Ovary (tissue), 9 donors: ENCODE data around the gene CD164L2. TPM values are rescaled to one million over a fixed set of nuclear protein-coding genes. Genes with fewer than 3 reads are reported as not detected.
"Not testable (repeated sequence)": the region's sequence is repeated elsewhere in the genome, so short reads cannot be mapped to it uniquely, and the experiment has no call there.

Experiments used
- DNase-seq, 5 donors: peaks; one replicate each; pipeline ENCODE4 v3.0.0-alpha.2; 2019 to 2020
- H3K27ac ChIP-seq, 2 donors: fragments of 200-600 bp; one replicate each; pipeline versions ENCODE4 v1.5.1 to v1.8.0; 2019 to 2022
- H3K27me3 ChIP-seq: fragments of 200-600 bp; one replicate; pipeline ENCODE4 v1.8.0; 2022
- H3K36me3 ChIP-seq: fragments of 200-600 bp; sonication (generic); one replicate; pipeline ENCODE4 v1.5.1; 2019
- H3K4me1 ChIP-seq: one replicate; pipeline ENCODE4 v1.8.1; 2013; ENCODE audit warnings: mild to moderate bottlenecking, moderate library complexity; ENCODE audit not compliant: insufficient read depth
- H3K4me3 ChIP-seq: fragments of 200-600 bp; sonication (generic); one replicate; pipeline ENCODE4 v1.5.1; 2017
- H3K9me3 ChIP-seq, 2 donors: fragments of 200-600 bp in 1 of 2; sonication (generic) in 1 of 2; one replicate each; pipeline versions ENCODE4 v1.5.1 to v1.8.1; 2013 to 2019; ENCODE audit warnings: mild to moderate bottlenecking in 1 of 2, moderate library complexity in 1 of 2
- EP300 ChIP-seq: sonication (generic); formaldehyde crosslinking; IDR thresholded peaks from one replicate; pipeline ENCODE4 v1.6.1; 2017; ENCODE audit warnings: antibody characterized with exemption
- POLR2A ChIP-seq: fragments of 450-650 bp; IDR thresholded peaks from one replicate; pipeline ENCODE4 v1.6.1; 2017; ENCODE audit warnings: antibody characterized with exemption, mild to moderate bottlenecking, moderate library complexity
- WGBS, 3 donors: extraction: QIAGEN DNeasy Blood & Tissue Kit in 1 of 3; methylation state at CpG; one replicate each; pipeline versions ENCODE4 v1.1.5 to v1.1.7; 2013 to 2017; 5-methylcytosine and 5-hydroxymethylcytosine counted together
- intact Hi-C, 4 donors: fragments of 100-400 bp; cut with DNase I; formaldehyde crosslinking; loops; one replicate each; pipeline versions ENCODE4 v1.11.0 to v1.15.1; 2022 to 2023
- polyA plus RNA-seq, 2 donors: library from polyadenylated mRNA; stranded (reverse); fragments of 200-250 nt in 1 of 2; fragments of 350-450 nt in 1 of 2; fragmentation: Illumina TruSeq in 1 of 2; extraction: RNeasy Lipid Tissue Mini Kit (QIAGEN cat#74804) in 1 of 2; gene quantifications; one replicate each; pipeline ENCODE4 v1.2.3, GENCODE V29; 2013 to 2014
- total RNA-seq, 7 donors: library from RNA; depleted of rRNA in 2 of 7; stranded (reverse); fragments of >200 nt in 2 of 7; fragmentation: NEBNext Ultra II Directional in 3 of 7; extraction: Animal tissue kit (Norgen Biotek cat#: 25700) in 3 of 7; gene quantifications; one replicate each; pipeline versions ENCODE4 v1.1.0 to v1.2.4, GENCODE V29; 2016 to 2023
- TF ChIP-seq, protein P1 (sequence below), 3 donors: fragments of 450-650 bp in 2 of 3; fragments of 200-600 bp in 1 of 3; IDR thresholded peaks; one replicate each; pipeline versions ENCODE4 v1.5.1 to v1.8.0; 2016 to 2022; ENCODE audit warnings: antibody characterized with exemption in 3 of 3, mild to moderate bottlenecking in 1 of 3
- donor health status: DM: no; HTN: no; CAD: no; lungs with moderate emphysema.
- donor health status: DM: no; HTN: no; CAD: no.
- donor health status: Bipolar disorder and iron deficiency.
- donor health status: DM: yes; HTN: yes; CAD: no.
- donor health status: DM: no; HTN: no; CAD: no.
- donor health status: DM: yes; HTN: yes; CAD: no.

Gene CD164L2
- total and polyA plus RNA-seq, 9 donors, result 0.06 to 15.5 (median 0.86) TPM; not detected in 3

DNA sequence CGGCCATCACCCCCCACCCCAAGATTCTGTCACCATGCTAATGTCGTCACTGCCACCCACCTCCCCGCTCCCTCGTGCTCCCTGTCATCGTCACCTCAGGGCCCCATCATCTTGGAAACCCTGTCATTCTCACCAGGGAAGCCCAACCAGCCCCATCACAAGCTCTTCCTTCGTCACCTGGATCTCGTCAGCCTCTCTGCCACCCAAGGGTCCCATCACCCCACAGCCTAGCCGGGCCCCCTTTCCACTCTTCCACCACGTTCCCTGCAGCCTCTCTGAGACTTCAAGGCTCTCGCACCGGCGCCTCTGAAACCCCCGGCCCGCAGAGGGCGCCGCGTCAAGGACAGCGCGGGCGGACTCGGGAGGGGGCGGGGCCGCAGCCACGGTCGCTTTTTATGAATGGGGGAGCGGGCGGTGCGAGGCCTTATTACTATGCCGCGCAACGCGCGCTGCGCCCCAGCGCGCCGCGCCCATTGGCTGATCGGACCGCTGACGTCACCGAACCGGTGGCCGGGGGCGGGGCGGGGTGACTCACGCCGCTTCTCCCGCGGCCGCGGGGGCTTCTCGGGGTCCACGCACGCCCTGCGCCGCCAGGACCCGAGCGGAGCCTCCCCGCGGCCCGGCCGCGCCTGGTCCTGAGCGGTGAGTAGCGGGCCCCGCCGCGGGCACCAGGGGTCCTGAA is 9.1 kb upstream of the CD164L2 start, which contains the start of gene GPR3:
Gene GPR3, plus strand, starts transcription at position 527 of the 682 bp plus-strand sequence. CDS start 1,177 bp downstream, outside the sequence.
- intact Hi-C loops, result loop anchor here (5.0 to 10.0 kb wide), 5 partner anchors 35 to 287 kb away; no protein-coding TSS in a partner anchor
- H3K4me3 ChIP-seq, result peak within 1 kb of the TSS; percentile 46
- 1 to 3% (median 2%) methylated on average over 33 to 69 of the region's 69 CpGs for WGBS, 3 donors
- H3K9me3 ChIP-seq, result no peaks in the 10 kb centered on the region
- no peaks in the 10 kb centered on the region for H3K27me3 ChIP-seq
- H3K36me3 ChIP-seq, result no peaks in the 10 kb centered on the region
- DNase-seq, result peak; percentile 87 to 95 (median 91)
- TF ChIP-seq EP300, result no peak
- TF ChIP-seq, protein P1, sequence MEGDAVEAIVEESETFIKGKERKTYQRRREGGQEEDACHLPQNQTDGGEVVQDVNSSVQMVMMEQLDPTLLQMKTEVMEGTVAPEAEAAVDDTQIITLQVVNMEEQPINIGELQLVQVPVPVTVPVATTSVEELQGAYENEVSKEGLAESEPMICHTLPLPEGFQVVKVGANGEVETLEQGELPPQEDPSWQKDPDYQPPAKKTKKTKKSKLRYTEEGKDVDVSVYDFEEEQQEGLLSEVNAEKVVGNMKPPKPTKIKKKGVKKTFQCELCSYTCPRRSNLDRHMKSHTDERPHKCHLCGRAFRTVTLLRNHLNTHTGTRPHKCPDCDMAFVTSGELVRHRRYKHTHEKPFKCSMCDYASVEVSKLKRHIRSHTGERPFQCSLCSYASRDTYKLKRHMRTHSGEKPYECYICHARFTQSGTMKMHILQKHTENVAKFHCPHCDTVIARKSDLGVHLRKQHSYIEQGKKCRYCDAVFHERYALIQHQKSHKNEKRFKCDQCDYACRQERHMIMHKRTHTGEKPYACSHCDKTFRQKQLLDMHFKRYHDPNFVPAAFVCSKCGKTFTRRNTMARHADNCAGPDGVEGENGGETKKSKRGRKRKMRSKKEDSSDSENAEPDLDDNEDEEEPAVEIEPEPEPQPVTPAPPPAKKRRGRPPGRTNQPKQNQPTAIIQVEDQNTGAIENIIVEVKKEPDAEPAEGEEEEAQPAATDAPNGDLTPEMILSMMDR (IDR thresholded peaks at IDR 0.05), result peak; percentile 37 to 68 (median 55)
- H3K4me1 ChIP-seq, result peaks cover 11% of the 10 kb centered on the region
- H3K27ac ChIP-seq, result peak within 1 kb of the TSS; percentile 39 to 67

DNA sequence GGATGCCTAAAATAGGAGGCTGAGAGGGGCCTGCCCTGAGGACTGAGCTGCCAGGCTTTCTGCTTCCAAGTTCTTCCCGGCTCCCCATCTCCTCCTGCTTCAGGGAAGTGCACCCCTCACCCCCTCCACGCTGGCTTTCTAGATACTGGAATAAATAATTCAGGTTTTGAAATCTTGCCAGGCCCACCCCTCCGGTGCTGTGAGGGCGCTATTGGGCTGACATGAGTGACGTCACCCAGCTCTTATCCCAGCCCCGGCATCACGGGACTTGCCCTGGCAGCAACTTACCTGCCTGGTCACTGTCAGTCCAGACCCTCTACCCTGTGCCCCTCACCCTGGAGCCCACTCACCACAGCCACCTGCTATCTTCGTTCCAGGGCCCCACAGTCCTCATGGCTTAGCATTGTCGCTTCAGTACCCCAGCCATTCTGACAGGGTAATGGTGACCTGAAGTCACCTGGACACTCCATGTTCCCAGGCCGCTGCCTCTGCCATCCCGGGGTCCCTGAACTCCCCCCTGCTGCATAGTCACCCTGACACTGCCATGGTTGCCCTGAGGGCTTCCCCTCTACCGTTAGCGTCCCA is 8.5 kb upstream of the CD164L2 start:
- DNase-seq, result peak in 4 of 5 donors; percentile 47 to 63 (median 57)
- intact Hi-C loops, result loop anchor here (2.0 to 10.0 kb wide), 6 partner anchors 33 to 287 kb away; no protein-coding TSS in a partner anchor
- 8 to 10% (median 9%) methylated on average over 13 of the region's 13 CpGs for WGBS, 3 donors

DNA sequence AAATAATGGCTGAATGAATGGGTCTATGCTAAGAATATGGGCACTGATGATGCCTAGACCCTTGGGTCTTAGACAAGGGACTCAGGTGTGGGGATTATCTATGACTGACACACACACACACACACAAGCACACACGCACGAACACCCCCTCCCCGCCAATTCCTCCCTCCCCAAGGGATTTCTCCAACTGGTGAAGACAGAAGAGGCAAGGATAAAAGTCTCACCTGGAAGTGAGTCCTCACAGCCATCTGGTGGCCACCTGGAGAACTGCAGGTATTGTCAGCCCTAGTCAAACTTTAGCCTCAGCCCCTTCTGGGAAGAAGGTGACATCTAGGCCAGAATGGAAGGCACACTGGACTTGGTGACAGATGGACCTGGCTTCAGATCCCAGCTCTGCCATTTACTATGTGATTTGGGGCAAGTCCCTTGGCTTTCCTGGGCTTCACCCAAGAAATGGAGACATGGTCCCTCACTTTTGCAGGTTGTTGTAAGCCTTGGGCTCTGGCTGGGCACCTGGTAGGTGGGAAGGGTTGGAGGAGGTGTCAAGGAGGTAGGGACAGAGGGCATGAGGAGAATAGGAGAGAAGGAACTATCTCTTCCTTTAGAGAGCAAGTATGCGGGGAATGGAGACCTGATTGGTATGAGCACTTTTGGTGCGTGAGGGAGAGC is 5.3 kb upstream of the CD164L2 start:
- H3K27ac ChIP-seq, result no peak overlapping the region
- no peaks in the 10 kb centered on the region for H3K27me3 ChIP-seq
- intact Hi-C loops, result no loop called here
- TF ChIP-seq, protein P1 (IDR thresholded peaks at IDR 0.05), result peak; percentile 45 to 73 (median 68)
- no peak for TF ChIP-seq POLR2A
- H3K4me1 ChIP-seq, result peaks cover 11% of the 10 kb centered on the region
- DNase-seq, result peak; percentile 60 to 77 (median 70)
- H3K4me3 ChIP-seq, result no peak overlapping the region
- H3K36me3 ChIP-seq, result no peaks in the 10 kb centered on the region
- no peaks in the 10 kb centered on the region for H3K9me3 ChIP-seq
- WGBS, 3 donors, result 35 to 41% (median 36%) methylated on average over 5 of the region's 5 CpGs

More for the DNA sequence above, 8.5 kb upstream of the CD164L2 start:
- Histone ChIP-seq H3K36me3 (no peaks in the 10 kb centered on the region), H3K9me3 (no peaks in the 10 kb centered on the region), H3K27ac (no peak overlapping the region), H3K27me3 (no peaks in the 10 kb centered on the region), H3K4me1 (peaks cover 11% of the 10 kb centered on the region), H3K4me3 (no peak overlapping the region)
- TF ChIP-seq EP300 (no peak), POLR2A (no peak)
- TF ChIP-seq, protein P1 (IDR thresholded peaks at IDR 0.05), result no peak

DNA sequence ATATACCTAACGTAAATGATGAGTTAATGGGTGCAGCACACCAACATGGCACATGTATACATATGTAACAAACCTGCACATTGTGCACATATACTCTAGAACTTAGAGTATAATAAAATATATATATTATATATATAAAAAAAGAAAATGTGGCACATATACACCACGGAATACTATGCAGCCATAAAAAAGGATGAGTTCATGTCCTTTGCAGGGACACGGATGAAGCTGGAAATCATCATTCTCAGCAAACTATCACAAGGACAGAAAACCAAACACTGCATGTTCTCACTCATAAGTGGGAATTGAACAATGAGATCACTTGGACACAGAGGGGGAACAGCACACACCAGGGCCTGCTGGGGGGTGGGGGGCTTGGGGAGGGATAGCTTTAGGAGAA is 1.7 kb upstream of the CD164L2 start:
- H3K4me3 ChIP-seq, DNase-seq, H3K27me3 ChIP-seq, intact Hi-C loops, H3K9me3 ChIP-seq, H3K36me3 ChIP-seq, H3K4me1 ChIP-seq, H3K27ac ChIP-seq: not testable (repeated sequence)
- WGBS, 3 donors, result 91 to 95% (median 94%) methylated on average over 3 of the region's 3 CpGs
